Thyroid gland (tissue), 4 donors: ENCODE data around the gene GUCY1A2. TPM values are rescaled to one million over a fixed set of nuclear protein-coding genes. Genes with fewer than 3 reads are reported as not detected.

Experiments
- DNase-seq, 2 donors: peaks; one replicate each; pipeline ENCODE4 v3.0.0-alpha.2; 2019
- H3K27ac ChIP-seq, 3 donors: fragments of 200-600 bp; sonication (generic); 1 replicate in 2 of 3; 2 replicates in 1 of 3; pipeline ENCODE4 v1.5.1; 2016 to 2019; ENCODE audit warnings: mild to moderate bottlenecking in 1 of 3, moderate library complexity in 1 of 3
- H3K27me3 ChIP-seq: fragments of 200-600 bp; sonication (generic); one replicate; pipeline ENCODE4 v1.5.1; 2019
- H3K36me3 ChIP-seq, 2 donors: fragments of 200-600 bp; sonication (generic); one replicate each; pipeline ENCODE4 v1.5.1; 2016 to 2019
- H3K4me1 ChIP-seq, 2 donors: fragments of 200-600 bp; sonication (generic); one replicate each; pipeline ENCODE4 v1.5.1; 2017 to 2019
- H3K4me3 ChIP-seq, 3 donors: fragments of 200-600 bp; sonication (generic); replicated peaks in 1 of 3; 1 replicate in 2 of 3; 2 replicates in 1 of 3; pipeline ENCODE4 v1.5.1; 2016; ENCODE audit warnings: mild to moderate bottlenecking in 1 of 3
- H3K9me3 ChIP-seq: fragments of 200-600 bp; sonication (generic); one replicate; pipeline ENCODE4 v1.5.1; 2017
- CTCF ChIP-seq, 6 experiments: fragments of 200-600 bp in 3 of 6; fragments of 450-650 bp in 3 of 6; sonication (generic) in 3 of 6; IDR thresholded peaks; one replicate each; pipeline ENCODE4 v1.5.1; 2016 to 2019; ENCODE audit warnings: antibody characterized with exemption in 6 of 6, mild to moderate bottlenecking in 2 of 6, inconsistent platforms in 1 of 6, moderate library complexity in 1 of 6
- POLR2A ChIP-seq, 2 donors: fragments of 450-650 bp; IDR thresholded peaks; one replicate each; pipeline ENCODE4 v1.6.1; 2017; ENCODE audit warnings: antibody characterized with exemption in 2 of 2, mild to moderate bottlenecking in 2 of 2, moderate library complexity in 1 of 2
- WGBS, 2 donors: methylation state at CpG; one replicate each; pipeline ENCODE4 v1.1.5; 2017; 5-methylcytosine and 5-hydroxymethylcytosine counted together
- intact Hi-C: fragments of 100-400 bp; cut with DNase I; formaldehyde crosslinking; loops from one replicate; pipeline ENCODE4 v1.15.1; 2023
- total RNA-seq, 4 donors: library from RNA; depleted of rRNA; stranded (reverse); fragments of >200 nt; gene quantifications; one replicate each; pipeline ENCODE4 v1.2.3, GENCODE V29; 2016

GUCY1A2 gene
- total RNA-seq, 4 donors from 2014 or later = 1.4 to 6.8 (median 1.9) TPM

- Histone ChIP-seq H3K27ac (no peak overlapping the region), H3K4me1 (no peaks in the 10 kb centered on the region), H3K9me3 (no peaks in the 10 kb centered on the region), H3K36me3 (no peaks in the 10 kb centered on the region), H3K4me3 (no peak overlapping the region), H3K27me3 (no peaks in the 10 kb centered on the region)
- no peak for DNase-seq
- TF ChIP-seq CTCF (IDR thresholded peaks at IDR 0.05) (no peak), POLR2A (IDR thresholded peaks at IDR 0.05) (no peak)
- intact Hi-C loops = no loop called here
- WGBS, 2 donors = 52 to 58% methylated on average over 4 of the region's 4 CpGs
Observed at GRCh38 chr11:107043242-107044006, 25.1 kb upstream of the GUCY1A2 start.

- H3K9me3 ChIP-seq = no peaks in the 10 kb centered on the region
- intact Hi-C loops = no loop called here
- no peaks in the 10 kb centered on the region for H3K36me3 ChIP-seq
- no peak overlapping the region for H3K27ac ChIP-seq
- no peak overlapping the region for H3K4me3 ChIP-seq
- H3K4me1 ChIP-seq = no peaks in the 10 kb centered on the region
- WGBS, 2 donors = 75 to 78% methylated on average over 4 of the region's 4 CpGs
- TF ChIP-seq CTCF (IDR thresholded peaks at IDR 0.05) (no peak), POLR2A (IDR thresholded peaks at IDR 0.05) (no peak)
- no peak for DNase-seq
- no peaks in the 10 kb centered on the region for H3K27me3 ChIP-seq
Observed at GRCh38 chr11:107042748-107043147, 24.5 kb upstream of the GUCY1A2 start.

GRCh38 chr11:107041088-107041444 lies 22.8 kb upstream of the GUCY1A2 start:
- intact Hi-C loops = no loop called here

GRCh38 chr11:107040433-107041087 lies 22.3 kb upstream of the GUCY1A2 start:
- intact Hi-C loops = no loop called here
- no peaks in the 10 kb centered on the region for H3K4me1 ChIP-seq
- no peak overlapping the region for H3K4me3 ChIP-seq
- H3K36me3 ChIP-seq = no peaks in the 10 kb centered on the region
- 60 to 72% methylated on average over 2 of the region's 2 CpGs for WGBS, 2 donors
- no peak for TF ChIP-seq CTCF (IDR thresholded peaks at IDR 0.05)
- no peak for TF ChIP-seq POLR2A (IDR thresholded peaks at IDR 0.05)
- H3K9me3 ChIP-seq = no peaks in the 10 kb centered on the region
- no peak overlapping the region for H3K27ac ChIP-seq
- DNase-seq = no peak
- H3K27me3 ChIP-seq = no peaks in the 10 kb centered on the region

More at GRCh38 chr11:107041088-107041444, 22.8 kb upstream of the GUCY1A2 start:
- Histone ChIP-seq H3K27me3 (no peaks in the 10 kb centered on the region), H3K9me3 (no peaks in the 10 kb centered on the region), H3K36me3 (no peaks in the 10 kb centered on the region), H3K4me3 (no peak overlapping the region), H3K27ac (no peak overlapping the region), H3K4me1 (no peaks in the 10 kb centered on the region)
- DNase-seq = no peak
- TF ChIP-seq CTCF (IDR thresholded peaks at IDR 0.05) (no peak), POLR2A (IDR thresholded peaks at IDR 0.05) (no peak)
- WGBS, 2 donors = 88 to 92% methylated on average over 1 of the region's 1 CpG

GRCh38 chr11:107025673-107026072 lies 7.4 kb upstream of the GUCY1A2 start:
- Histone ChIP-seq H3K4me1 (no peaks in the 10 kb centered on the region), H3K9me3 (no peaks in the 10 kb centered on the region), H3K27me3 (no peaks in the 10 kb centered on the region), H3K4me3 (no peak overlapping the region), H3K27ac (no peak overlapping the region), H3K36me3 (no peaks in the 10 kb centered on the region)
- intact Hi-C loops = no loop called here
- DNase-seq = no peak
- no peak for TF ChIP-seq CTCF (IDR thresholded peaks at IDR 0.05)
- TF ChIP-seq POLR2A (IDR thresholded peaks at IDR 0.05) = no peak
